ENCODE data around the gene WNT10A.
"Not testable (repeated sequence)": the region's sequence is repeated elsewhere in the genome, so short reads cannot be mapped to it uniquely, and the experiment has no call there.

WNT10A gene

DNA sequence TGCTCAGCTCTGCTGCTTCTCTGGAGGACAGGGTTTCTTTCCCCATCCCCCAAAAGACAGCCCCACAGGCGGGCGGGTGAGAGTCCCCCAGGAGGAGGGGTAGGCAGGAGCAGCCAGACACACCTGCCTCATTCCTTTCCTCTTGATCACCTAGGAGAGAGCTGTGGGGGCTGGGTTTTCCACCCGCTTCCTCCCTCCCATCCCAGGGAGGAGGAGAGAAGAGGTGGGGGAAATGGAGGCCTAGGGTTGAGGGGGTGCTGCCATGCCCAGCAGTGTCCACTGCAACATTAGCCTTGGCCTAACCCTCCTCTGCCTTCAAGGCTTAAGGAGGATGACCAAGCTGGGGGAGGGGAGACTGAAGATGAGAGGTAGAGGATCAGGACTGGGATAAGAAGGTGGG, 14.7 kb downstream of the WNT10A start:
- DNase-seq = no peak

- DNase-seq = no peak
Measured at GRCh38 chr2:218895759-218896500, 15.3 kb downstream of the WNT10A start.

DNA sequence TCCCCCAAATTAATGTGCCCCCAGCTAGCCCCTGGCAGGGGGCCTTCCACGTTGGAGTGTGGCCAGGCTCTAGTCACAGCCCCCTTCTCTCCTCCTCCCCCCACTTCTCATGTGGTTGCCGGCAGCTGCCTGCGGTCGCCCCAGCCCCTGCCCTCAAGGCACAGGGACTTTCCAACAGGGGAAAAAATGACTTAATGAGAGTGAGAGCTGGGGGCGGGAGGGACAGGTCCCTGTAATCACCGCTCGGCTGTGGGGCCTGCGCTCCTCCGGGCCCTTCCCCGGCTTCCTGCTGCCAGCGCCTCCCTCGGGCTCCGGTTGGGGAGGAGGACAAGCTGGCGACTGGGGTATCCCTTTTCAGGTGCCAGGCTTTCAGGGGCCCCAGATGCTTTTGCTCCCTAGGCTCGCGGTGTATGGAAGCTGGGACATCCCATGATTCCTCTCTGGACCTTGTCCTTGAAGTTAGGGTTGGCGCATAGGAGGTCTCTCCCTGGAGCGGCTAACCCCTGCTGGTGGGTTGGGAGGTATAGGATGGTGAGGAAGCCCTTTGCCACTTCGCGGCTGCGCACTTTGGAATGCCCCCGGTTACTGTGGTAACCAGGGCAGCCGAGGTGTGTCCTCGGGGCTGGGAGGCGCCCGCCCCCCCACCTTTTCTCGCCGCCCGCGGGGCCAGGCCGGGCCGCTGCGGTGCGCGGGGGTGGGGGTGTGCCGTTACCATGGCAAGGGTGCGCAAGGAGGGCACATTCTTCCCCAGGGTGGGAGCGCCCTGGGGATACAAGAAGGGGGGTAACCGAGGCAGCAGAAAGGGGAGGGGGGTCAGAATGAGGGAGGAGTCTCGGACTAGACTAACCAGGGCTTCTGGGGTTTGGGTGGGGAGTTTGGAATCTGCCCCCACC, 16.1 kb downstream of the WNT10A start:
- peak; percentile 7 for DNase-seq

DNA sequence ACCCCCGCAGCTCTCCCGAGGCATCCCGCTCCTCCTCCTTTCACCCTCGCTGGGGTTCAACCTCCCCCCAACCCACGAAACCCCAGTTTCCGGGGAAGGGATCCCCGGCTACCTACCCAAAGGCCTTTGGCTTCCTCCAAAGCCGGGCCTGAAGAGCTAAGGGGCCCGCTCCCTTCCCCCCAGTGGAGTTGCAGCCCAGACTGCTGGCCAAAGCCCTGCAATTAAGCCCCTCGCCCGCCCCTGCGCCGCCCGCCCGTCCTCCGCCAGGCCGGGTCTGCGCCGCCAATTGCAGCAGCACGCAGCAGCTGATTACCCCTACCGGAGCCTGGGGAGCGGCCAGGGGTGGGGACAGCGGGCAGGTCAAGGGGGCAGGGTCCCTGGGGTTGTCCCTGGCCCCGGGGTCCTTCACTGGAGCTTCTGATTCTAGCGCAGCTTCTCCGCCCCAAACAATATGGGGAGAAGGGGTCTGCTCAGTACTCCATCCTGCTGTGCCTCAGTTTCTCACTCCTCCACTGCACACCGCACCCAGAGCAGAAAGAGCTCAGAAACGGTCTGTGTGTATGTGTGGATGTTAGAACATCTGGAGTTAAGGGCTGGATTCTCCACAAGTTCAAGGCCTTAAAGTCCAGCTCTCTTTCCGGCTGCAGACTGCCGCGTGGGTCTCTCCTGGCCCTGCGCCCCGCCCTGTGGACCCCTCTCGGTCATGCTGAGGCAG, 16.9 kb downstream of the WNT10A start:
- no peak for DNase-seq

GRCh38 chr2:218898109-218898878, 17.6 kb downstream of the WNT10A start:
- DNase-seq = peak; percentile 58

GRCh38 chr2:218899147-218899546, 18.5 kb downstream of the WNT10A start:
- no peak for DNase-seq

DNA sequence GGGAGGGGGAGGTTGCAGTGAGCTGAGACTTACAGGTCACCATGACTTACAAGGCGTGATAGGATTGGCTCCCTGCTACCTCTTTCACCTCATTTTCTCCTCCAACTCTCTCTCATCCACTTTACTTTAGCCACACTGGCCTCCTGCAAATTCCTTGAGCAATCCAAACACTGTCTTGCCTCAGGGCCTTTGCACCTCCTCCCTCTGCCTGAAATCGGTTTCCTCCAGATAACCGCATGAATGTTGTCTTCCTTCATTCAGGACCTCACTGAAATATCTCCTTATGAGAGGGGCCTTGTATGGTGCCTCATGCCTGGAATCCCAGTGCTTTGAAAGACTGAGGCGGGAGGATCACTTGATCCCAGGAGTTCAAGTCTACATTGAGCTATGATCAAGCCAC, 21.8 kb downstream of the WNT10A start:
- no peak for DNase-seq

DNA sequence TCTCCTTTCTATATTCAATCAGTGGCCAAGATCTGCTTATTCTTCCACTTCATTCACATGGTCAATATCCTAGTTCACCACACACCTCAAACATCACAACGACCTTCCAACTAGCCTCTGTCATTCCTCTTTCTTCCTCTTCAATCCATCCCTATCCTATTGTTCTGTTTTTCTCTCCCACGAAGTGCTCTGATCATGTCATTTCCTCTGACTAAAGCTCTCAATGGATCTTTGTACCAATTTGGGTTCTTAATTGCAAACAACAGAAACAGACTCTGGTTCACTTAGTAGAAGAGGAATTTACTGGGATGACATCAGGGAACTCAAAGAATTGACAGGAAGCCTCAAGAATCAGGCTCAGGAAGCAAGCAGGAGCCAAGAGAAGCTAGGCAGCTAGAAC, 23.5 kb downstream of the WNT10A start:
- DNase-seq = no peak

- peak; percentile 90 for DNase-seq
Measured at GRCh38 chr2:218908721-218909619, 28.3 kb downstream of the WNT10A start.

GRCh38 chr2:218910741-218911140, 30.1 kb downstream of the WNT10A start:
- DNase-seq = no peak

- DNase-seq = no peak
Measured at GRCh38 chr2:218920504-218920903, 39.9 kb downstream of the WNT10A start.

DNA sequence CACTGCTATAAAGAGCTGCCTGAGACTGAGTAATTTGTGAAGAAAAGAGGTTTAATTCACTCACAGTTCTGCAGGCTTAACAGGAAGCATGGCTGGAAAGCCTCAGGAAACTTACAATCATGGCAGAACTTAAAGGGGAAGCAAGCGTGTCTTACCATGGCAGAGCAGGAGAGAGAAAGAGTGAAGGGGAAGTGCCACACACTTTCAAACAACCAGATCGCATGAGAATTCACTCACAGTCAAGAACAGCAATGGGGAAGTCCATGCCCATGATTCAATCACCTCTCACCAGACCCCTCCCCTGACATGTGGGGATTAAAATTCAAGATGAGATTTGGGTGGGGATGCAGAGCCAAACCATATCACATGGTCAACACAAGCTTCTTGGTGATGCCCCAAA, 44.1 kb downstream of the WNT10A start:
- DNase-seq = no peak

DNA sequence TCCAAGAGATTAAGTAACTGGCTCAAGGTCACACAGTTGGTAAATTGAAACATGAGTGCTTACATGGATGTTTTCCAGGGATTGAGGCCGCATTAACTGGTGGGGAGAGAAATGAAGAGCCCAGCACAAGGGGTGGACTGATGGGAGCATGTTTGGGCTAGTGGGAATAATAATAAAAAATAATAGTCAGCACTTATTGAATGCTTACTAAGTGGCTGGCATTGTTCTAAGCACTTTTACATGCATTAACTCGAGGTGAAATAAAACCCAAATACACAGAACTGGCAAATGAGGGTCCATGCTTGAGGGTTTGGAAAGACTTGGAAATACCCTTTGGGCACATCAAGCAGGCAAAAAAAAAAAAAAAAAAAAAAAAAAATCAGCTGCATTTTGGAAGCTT, 44.8 kb downstream of the WNT10A start:
- no peak for DNase-seq

DNA sequence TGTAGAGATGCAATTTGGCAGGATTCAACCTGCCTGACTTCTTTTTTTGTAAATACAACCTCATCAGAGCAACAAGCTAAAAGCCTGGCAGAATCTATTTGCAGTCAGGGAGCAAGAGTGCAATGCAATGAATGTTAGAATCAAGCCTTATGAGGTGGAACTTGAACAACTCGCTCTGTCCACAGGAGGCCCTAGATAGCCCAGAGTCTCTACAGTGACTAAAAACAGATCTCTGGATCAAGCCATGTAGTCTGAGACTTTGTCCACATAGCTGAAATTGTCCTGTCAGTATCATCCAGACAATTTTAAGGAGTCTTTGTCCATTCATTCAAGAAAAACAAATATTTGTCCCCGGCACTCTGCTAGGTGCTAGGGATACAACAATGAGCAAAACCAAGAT, 46.8 kb downstream of the WNT10A start:
- DNase-seq = no peak

- DNase-seq = no peak
Measured at GRCh38 chr2:218927876-218928275, 47.2 kb downstream of the WNT10A start.

GRCh38 chr2:218930488-218930887, 49.8 kb downstream of the WNT10A start:
- DNase-seq = not testable (repeated sequence)

GRCh38 chr2:218931751-218932150, 51.1 kb downstream of the WNT10A start:
- DNase-seq = not testable (repeated sequence)
